Measurements from ENCODE around the gene C3orf18.

Gene C3orf18

DNA sequence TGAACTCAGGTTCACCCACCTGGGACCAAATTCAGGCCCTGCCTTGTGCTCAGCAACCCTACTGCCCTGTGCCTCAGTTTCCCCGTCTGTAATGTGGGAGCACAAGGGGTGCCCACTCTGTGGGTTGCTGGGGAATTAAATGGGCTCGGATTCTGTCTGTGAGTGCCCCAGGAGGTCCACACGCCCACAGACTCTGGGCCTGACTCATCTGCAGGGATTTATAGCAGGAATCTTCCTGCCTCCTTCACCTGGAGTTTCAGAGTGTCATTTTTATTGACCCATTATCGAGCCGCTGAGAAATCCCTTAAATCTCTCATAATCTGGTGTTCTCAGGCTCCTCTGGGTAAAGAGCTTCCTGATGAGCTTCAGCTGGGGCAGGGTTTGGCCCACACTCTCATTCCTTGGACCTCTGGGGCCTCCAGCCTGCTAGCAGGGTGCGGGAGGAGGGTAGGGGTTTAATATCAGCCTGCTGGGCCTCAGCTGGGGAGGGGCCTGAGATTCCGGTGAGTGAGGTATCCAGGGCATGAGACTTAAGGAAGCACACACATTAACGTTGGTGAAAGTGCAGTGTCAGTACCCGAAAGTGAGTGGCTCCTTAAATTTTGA is 16.4 kb downstream of the C3orf18 start:
- peak; percentile 19 for DNase-seq (ENCODE audit: low read depth)
- TF ChIP-seq, protein P1, sequence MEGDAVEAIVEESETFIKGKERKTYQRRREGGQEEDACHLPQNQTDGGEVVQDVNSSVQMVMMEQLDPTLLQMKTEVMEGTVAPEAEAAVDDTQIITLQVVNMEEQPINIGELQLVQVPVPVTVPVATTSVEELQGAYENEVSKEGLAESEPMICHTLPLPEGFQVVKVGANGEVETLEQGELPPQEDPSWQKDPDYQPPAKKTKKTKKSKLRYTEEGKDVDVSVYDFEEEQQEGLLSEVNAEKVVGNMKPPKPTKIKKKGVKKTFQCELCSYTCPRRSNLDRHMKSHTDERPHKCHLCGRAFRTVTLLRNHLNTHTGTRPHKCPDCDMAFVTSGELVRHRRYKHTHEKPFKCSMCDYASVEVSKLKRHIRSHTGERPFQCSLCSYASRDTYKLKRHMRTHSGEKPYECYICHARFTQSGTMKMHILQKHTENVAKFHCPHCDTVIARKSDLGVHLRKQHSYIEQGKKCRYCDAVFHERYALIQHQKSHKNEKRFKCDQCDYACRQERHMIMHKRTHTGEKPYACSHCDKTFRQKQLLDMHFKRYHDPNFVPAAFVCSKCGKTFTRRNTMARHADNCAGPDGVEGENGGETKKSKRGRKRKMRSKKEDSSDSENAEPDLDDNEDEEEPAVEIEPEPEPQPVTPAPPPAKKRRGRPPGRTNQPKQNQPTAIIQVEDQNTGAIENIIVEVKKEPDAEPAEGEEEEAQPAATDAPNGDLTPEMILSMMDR (IDR thresholded peaks at IDR 0.05; ENCODE audit: insufficient read depth, low read depth, low read length, missing control alignments), result no peak
- no peak overlapping the region for H3K4me3 ChIP-seq (ENCODE audit: low read length)

- H3K4me3 ChIP-seq (ENCODE audit: low read length), result no peak overlapping the region
These were observed 17.3 kb downstream of the C3orf18 start for GRCh38 chr3:50550079-50550736.

DNA sequence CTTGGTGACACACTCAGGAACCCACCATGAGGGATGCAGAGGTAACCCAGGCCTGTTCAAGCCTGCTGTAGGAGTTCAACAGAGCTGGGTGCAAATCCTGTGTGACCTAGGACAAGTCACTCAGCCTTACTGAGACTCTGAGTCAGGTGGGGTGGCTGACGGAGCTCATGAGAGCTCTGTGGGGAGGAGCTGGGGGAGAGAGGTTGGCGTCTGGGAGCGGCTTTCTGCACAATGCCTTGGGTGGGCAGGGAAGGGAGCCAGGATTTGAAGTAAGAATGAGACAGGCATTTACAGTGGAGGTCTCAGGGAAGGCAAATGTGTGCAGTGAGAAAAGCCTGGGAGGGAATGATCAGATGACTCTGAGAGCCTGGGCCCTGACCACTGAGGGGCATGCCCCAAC is 18.3 kb downstream of the C3orf18 start:
- peak; percentile 8 for DNase-seq (ENCODE audit: low read depth)
- TF ChIP-seq, protein P1 (IDR thresholded peaks at IDR 0.05; ENCODE audit: insufficient read depth, low read depth, low read length, missing control alignments), result no peak
- no peak overlapping the region for H3K4me3 ChIP-seq (ENCODE audit: low read length)

More at GRCh38 chr3:50550079-50550736, 17.3 kb downstream of the C3orf18 start:
- peak; percentile 43 for DNase-seq (ENCODE audit: low read depth)
- TF ChIP-seq, protein P1 (IDR thresholded peaks at IDR 0.05; ENCODE audit: insufficient read depth, low read depth, low read length, missing control alignments), result peak; percentile 74

DNA sequence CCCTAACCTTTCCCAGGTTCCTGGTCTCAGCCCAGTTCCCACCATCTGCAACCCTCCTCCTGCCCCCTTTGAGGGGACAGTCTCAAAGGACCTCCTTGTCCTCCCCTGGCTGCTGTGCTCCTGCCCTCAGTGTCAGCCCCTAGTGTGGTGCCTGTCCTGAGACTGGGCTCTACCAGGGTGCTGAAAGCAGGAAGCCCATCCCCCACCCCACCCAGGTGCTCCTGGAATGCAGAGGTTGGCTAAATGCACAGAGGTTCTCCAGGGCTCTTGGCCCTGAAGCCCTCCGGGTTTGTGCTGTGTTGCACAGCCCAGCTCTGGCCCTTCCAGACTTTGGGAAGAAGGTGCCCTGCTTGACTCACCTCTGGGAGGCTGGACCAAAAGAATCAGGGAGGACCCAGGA is 21.8 kb downstream of the C3orf18 start:
- TF ChIP-seq, protein P1 (IDR thresholded peaks at IDR 0.05; ENCODE audit: insufficient read depth, low read depth, low read length, missing control alignments), result no peak
- no peak overlapping the region for H3K4me3 ChIP-seq (ENCODE audit: low read length)
- no peak for DNase-seq (ENCODE audit: low read depth)

DNA sequence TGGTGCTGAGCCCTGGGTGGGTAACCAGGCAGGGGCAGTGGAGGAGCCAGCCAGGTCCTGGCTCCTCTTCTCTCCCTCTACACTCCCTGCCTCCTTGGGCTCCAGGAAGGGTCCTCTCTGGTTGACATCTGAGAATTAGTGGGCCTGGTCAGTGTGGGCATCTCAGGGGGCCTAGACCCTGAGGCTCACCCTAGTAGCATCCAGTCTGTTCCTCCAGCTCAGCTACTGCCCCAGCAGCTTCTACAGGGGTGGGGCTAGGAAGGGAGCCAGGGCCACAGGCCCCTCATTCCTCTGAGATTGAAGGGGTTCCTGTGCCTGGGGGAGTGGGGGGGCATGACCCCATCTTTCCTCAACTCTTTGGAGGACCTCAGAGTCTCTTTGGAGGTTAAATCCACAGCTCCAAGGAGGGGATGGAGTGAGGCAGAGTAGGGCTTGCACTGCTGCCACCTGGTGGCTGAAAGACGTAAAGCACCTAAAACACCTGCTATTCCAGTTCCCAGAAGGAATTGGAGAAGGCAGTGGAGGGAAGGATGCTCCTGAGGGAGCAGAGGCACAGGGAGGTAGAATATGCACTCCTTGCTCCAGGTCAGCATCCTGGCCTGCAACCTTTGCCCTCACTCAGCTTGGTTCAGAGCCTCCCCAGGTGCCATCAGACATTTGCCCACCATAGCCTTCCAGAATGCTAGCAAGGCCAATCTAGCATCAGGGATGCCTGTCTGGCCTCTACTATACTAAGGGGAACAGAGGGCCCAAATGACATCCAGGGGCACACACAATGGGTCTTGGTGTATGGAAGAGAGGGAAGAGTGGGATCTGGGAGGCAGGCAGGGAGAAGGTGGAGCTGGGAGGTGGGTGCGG is 25.1 kb downstream of the C3orf18 start:
- DNase-seq (ENCODE audit: low read depth), result peak; percentile 62
- H3K4me3 ChIP-seq (ENCODE audit: low read length), result no peak overlapping the region
- TF ChIP-seq, protein P1 (IDR thresholded peaks at IDR 0.05; ENCODE audit: insufficient read depth, low read depth, low read length, missing control alignments), result peak; percentile 94

- TF ChIP-seq, protein P1 (IDR thresholded peaks at IDR 0.05; ENCODE audit: insufficient read depth, low read depth, low read length, missing control alignments), result no peak
- peak; percentile 60 for DNase-seq (ENCODE audit: low read depth)
- no peak overlapping the region for H3K4me3 ChIP-seq (ENCODE audit: low read length)
These were observed 27.9 kb downstream of the C3orf18 start for GRCh38 chr3:50539356-50540286.
